ENCODE results near the gene ZNF330.
"Not testable (repeated sequence)": the region's sequence is repeated elsewhere in the genome, so short reads cannot be mapped to it uniquely, and the experiment has no call there.

The ZNF330 gene

DNA sequence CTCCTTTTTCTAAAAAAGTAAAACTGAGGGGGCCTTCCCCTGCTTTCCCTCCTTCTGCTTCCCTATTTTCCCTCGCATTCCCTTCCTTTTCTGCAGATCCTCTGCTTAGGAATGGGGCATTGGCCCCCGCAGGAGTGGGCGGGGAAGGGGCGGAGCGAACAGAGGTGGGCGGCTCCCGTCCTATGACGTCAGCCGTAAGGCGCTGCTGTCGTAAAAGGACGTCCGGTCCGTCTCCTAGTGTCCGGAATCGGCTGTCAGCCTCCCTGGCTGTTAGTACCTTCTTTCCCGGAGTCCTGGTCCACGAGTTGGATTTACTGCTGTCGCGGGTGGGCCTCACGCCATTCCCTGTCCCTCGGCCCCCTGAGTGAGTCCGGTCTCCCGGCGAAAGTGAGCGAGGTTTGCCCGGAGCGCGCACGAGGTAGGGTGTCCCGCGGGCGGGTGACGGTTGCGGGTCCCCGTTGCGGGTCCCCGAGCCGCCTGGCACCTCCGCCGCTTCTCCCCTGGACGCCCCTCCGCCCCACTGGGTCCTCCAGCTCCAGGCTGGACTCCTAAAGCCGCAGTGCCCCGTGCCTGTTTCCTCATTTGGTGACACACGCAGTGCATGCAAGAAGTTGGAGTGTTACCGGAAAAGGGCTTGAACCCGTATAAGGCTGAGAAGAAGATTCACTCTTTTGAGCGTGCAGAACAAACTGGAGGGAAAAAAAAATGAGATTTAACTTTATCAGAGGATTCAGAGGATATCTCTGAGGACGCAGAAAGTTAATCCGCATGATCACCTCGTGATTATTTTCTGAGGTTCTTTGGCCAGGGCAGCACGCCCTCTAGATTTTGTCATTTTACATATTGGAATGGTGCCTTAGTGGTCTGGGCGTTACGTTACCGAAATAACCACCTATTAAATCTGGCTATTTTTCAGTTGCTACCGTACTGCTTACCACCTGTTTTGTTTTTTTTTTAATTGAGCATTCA lies at the start of gene ZNF330:
Gene ZNF330 (plus strand): TSS at position 205 of the 969 bp plus-strand sequence. CDS start 1,477 bp downstream, outside the sequence.
- Histone ChIP-seq H3K4me3 (ENCODE audit: low read depth, low read length) (peak within 1 kb of the TSS; percentile 79), H3K9me3 (ENCODE audit: control insufficient read depth, insufficient read depth, low read depth, low read length) (no peaks in the 10 kb centered on the region), H3K36me3 (ENCODE audit: control insufficient read depth, insufficient read depth, low read length) (peaks cover 27% of the 10 kb centered on the region), H3K9ac (ENCODE audit: low read length) (peak within 1 kb of the TSS; percentile 60), H3K27me3 (ENCODE audit: control insufficient read depth, insufficient read depth, low read length) (no peaks in the 10 kb centered on the region), H3K4me1 (ENCODE audit: control insufficient read depth, insufficient read depth, low read length) (peaks cover 5% of the 10 kb centered on the region), H3K27ac (ENCODE audit: low read depth, low read length) (no peak within 1 kb of the TSS; the same call in 1 of the 2 replicates)

DNA sequence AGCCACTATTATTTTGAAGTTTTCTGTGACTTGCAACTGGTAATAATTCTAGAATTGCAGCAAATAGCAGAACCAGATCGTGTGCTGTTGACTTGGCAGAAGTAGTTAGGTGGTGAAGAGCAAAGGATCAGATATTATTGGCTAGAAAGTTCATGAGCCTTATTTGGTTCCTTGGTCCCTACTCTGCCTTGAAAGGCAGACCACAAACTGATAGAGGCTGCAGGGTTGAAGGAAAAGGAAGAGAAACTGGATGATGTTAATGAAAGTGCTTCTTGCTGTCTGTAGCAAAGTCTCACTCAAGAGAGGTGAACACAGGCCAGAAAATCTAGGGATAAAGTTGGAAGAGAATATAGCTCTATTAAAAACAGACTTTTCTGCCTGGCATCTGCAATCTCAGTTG lies 46.2 kb upstream of the ZNF330 start:
- Histone ChIP-seq H3K27ac (ENCODE audit: low read depth, low read length) (no peak overlapping the region), H3K9me3 (ENCODE audit: control insufficient read depth, insufficient read depth, low read depth, low read length) (no peaks in the 10 kb centered on the region), H3K36me3 (ENCODE audit: control insufficient read depth, insufficient read depth, low read length) (no peaks in the 10 kb centered on the region), H3K4me1 (ENCODE audit: control insufficient read depth, insufficient read depth, low read length) (no peaks in the 10 kb centered on the region), H3K4me3 (ENCODE audit: low read depth, low read length) (no peak overlapping the region), H3K9ac (ENCODE audit: low read length) (no peak overlapping the region), H3K27me3 (ENCODE audit: control insufficient read depth, insufficient read depth, low read length) (no peaks in the 10 kb centered on the region)

- no peak overlapping the region for H3K9ac ChIP-seq (ENCODE audit: low read length)
- no peaks in the 10 kb centered on the region for H3K27me3 ChIP-seq (ENCODE audit: control insufficient read depth, insufficient read depth, low read length)
- no peaks in the 10 kb centered on the region for H3K36me3 ChIP-seq (ENCODE audit: control insufficient read depth, insufficient read depth, low read length)
- no peaks in the 10 kb centered on the region for H3K4me1 ChIP-seq (ENCODE audit: control insufficient read depth, insufficient read depth, low read length)
- no peaks in the 10 kb centered on the region for H3K9me3 ChIP-seq (ENCODE audit: control insufficient read depth, insufficient read depth, low read depth, low read length)
- H3K27ac ChIP-seq (ENCODE audit: low read depth, low read length) = no peak overlapping the region
- H3K4me3 ChIP-seq (ENCODE audit: low read depth, low read length) = no peak overlapping the region
Measured at GRCh38 chr4:141177171-141177570, 43.5 kb upstream of the ZNF330 start.

GRCh38 chr4:141179474-141180373 lies 41.0 kb upstream of the ZNF330 start:
- Histone ChIP-seq H3K9ac (ENCODE audit: low read length) (no peak overlapping the region), H3K27ac (ENCODE audit: low read depth, low read length) (no peak overlapping the region), H3K9me3 (ENCODE audit: control insufficient read depth, insufficient read depth, low read depth, low read length) (no peaks in the 10 kb centered on the region), H3K4me1 (ENCODE audit: control insufficient read depth, insufficient read depth, low read length) (no peaks in the 10 kb centered on the region), H3K36me3 (ENCODE audit: control insufficient read depth, insufficient read depth, low read length) (no peaks in the 10 kb centered on the region), H3K27me3 (ENCODE audit: control insufficient read depth, insufficient read depth, low read length) (no peaks in the 10 kb centered on the region), H3K4me3 (ENCODE audit: low read depth, low read length) (no peak overlapping the region)

GRCh38 chr4:141180991-141181761 lies 39.5 kb upstream of the ZNF330 start:
- Histone ChIP-seq H3K27ac (ENCODE audit: low read depth, low read length) (no peak overlapping the region), H3K9ac (ENCODE audit: low read length) (no peak overlapping the region), H3K36me3 (ENCODE audit: control insufficient read depth, insufficient read depth, low read length) (no peaks in the 10 kb centered on the region), H3K4me3 (ENCODE audit: low read depth, low read length) (no peak overlapping the region), H3K27me3 (ENCODE audit: control insufficient read depth, insufficient read depth, low read length) (no peaks in the 10 kb centered on the region), H3K9me3 (ENCODE audit: control insufficient read depth, insufficient read depth, low read depth, low read length) (no peaks in the 10 kb centered on the region), H3K4me1 (ENCODE audit: control insufficient read depth, insufficient read depth, low read length) (no peaks in the 10 kb centered on the region)

DNA sequence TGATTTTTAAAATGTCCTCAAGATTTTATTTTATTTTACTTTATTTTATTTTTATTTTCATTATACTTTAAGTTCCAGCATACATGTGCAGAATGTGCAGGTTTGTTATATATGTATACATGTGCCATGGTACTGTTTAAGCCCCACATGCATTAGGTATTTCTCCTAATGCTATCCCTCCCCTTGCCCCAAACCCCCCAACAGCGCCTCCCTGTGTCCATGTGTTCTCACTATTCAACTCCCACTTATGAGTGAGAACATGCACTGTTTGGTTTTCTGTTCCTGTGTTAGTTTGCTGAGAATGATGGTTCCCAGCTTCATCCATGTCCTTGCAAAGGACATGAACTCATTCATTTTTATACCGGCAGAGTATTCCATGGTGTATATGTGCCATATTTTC lies 37.2 kb upstream of the ZNF330 start:
- H3K27me3 ChIP-seq (ENCODE audit: control insufficient read depth, insufficient read depth, low read length); H3K36me3 ChIP-seq (ENCODE audit: control insufficient read depth, insufficient read depth, low read length); H3K9me3 ChIP-seq (ENCODE audit: control insufficient read depth, insufficient read depth, low read depth, low read length); H3K4me1 ChIP-seq (ENCODE audit: control insufficient read depth, insufficient read depth, low read length); H3K9ac ChIP-seq (ENCODE audit: low read length); H3K4me3 ChIP-seq (ENCODE audit: low read depth, low read length); H3K27ac ChIP-seq (ENCODE audit: low read depth, low read length): not testable (repeated sequence)

GRCh38 chr4:141192564-141192963 lies 28.1 kb upstream of the ZNF330 start:
- Histone ChIP-seq H3K36me3 (ENCODE audit: control insufficient read depth, insufficient read depth, low read length) (no peaks in the 10 kb centered on the region), H3K9me3 (ENCODE audit: control insufficient read depth, insufficient read depth, low read depth, low read length) (peaks cover 3% of the 10 kb centered on the region; the same call in 1 of the 2 replicates), H3K4me1 (ENCODE audit: control insufficient read depth, insufficient read depth, low read length) (no peaks in the 10 kb centered on the region), H3K9ac (ENCODE audit: low read length) (no peak overlapping the region), H3K27me3 (ENCODE audit: control insufficient read depth, insufficient read depth, low read length) (no peaks in the 10 kb centered on the region; the same call in 1 of the 2 replicates), H3K4me3 (ENCODE audit: low read depth, low read length) (no peak overlapping the region), H3K27ac (ENCODE audit: low read depth, low read length) (no peak overlapping the region)

- no peaks in the 10 kb centered on the region for H3K36me3 ChIP-seq (ENCODE audit: control insufficient read depth, insufficient read depth, low read length)
- no peaks in the 10 kb centered on the region; the same call in 1 of the 2 replicates for H3K27me3 ChIP-seq (ENCODE audit: control insufficient read depth, insufficient read depth, low read length)
- H3K4me1 ChIP-seq (ENCODE audit: control insufficient read depth, insufficient read depth, low read length) = no peaks in the 10 kb centered on the region
- H3K9me3 ChIP-seq (ENCODE audit: control insufficient read depth, insufficient read depth, low read depth, low read length) = peaks cover 3% of the 10 kb centered on the region; the same call in 1 of the 2 replicates
- H3K27ac ChIP-seq (ENCODE audit: low read depth, low read length) = no peak overlapping the region
- no peak overlapping the region for H3K4me3 ChIP-seq (ENCODE audit: low read depth, low read length)
- no peak overlapping the region for H3K9ac ChIP-seq (ENCODE audit: low read length)
Measured at GRCh38 chr4:141193516-141194034, 27.1 kb upstream of the ZNF330 start.

GRCh38 chr4:141195095-141195707 lies 25.5 kb upstream of the ZNF330 start:
- no peaks in the 10 kb centered on the region for H3K4me1 ChIP-seq (ENCODE audit: control insufficient read depth, insufficient read depth, low read length)
- no peaks in the 10 kb centered on the region for H3K36me3 ChIP-seq (ENCODE audit: control insufficient read depth, insufficient read depth, low read length)
- H3K27ac ChIP-seq (ENCODE audit: low read depth, low read length) = no peak overlapping the region
- H3K27me3 ChIP-seq (ENCODE audit: control insufficient read depth, insufficient read depth, low read length) = no peaks in the 10 kb centered on the region; the same call in 1 of the 2 replicates
- H3K9ac ChIP-seq (ENCODE audit: low read length) = no peak overlapping the region
- no peak overlapping the region for H3K4me3 ChIP-seq (ENCODE audit: low read depth, low read length)
- H3K9me3 ChIP-seq (ENCODE audit: control insufficient read depth, insufficient read depth, low read depth, low read length) = peaks cover 3% of the 10 kb centered on the region; the same call in 1 of the 2 replicates

All from HUES6 (cell line).